RWPE2 (cell line): ENCODE results near the gene KIF1A.

Source experiments
- ATAC-seq: fragments of 200-7000 bp; cut with Tn5 transposase; 3 replicates; pipeline ENCODE4 v1.9.1; 2021; ENCODE audit warnings: low read depth
- DNase-seq: peaks from one replicate; pipeline ENCODE4 v3.0.0-alpha.2; 2020; ENCODE audit warnings: low spot score
- H3K27ac ChIP-seq: fragments of 450-650 bp; 2 replicates; pipeline ENCODE4 v1.5.1; 2017; ENCODE audit warnings: mild to moderate bottlenecking; ENCODE audit not compliant: poor library complexity, severe bottlenecking
- H3K27me3 ChIP-seq: fragments of 250-450 bp; sonication (Bioruptor Pico); 2 replicates; pipeline ENCODE4 v1.5.1; 2021; ENCODE audit warnings: mild to moderate bottlenecking, moderate library complexity; ENCODE audit not compliant: insufficient read depth, poor library complexity, severe bottlenecking
- H3K36me3 ChIP-seq: fragments of 250-450 bp; sonication (Bioruptor Pico); 2 replicates; pipeline ENCODE4 v1.5.1; 2020; ENCODE audit warnings: low read depth, mild to moderate bottlenecking, moderate library complexity
- H3K4me1 ChIP-seq: fragments of 250-450 bp; sonication (Bioruptor Pico); 2 replicates; pipeline ENCODE4 v1.5.1; 2021; ENCODE audit warnings: mild to moderate bottlenecking, moderate library complexity; ENCODE audit not compliant: insufficient read depth, poor library complexity, severe bottlenecking
- H3K4me3 ChIP-seq: fragments of 250-450 bp; sonication (Bioruptor Pico); 2 replicates; pipeline ENCODE4 v1.5.1; 2021; ENCODE audit warnings: mild to moderate bottlenecking, moderate library complexity; ENCODE audit not compliant: severe bottlenecking
- H3K9me3 ChIP-seq: fragments of 250-450 bp; sonication (Bioruptor Pico); 2 replicates; pipeline ENCODE4 v1.5.1; 2021; ENCODE audit warnings: mild to moderate bottlenecking, moderate library complexity; ENCODE audit not compliant: severe bottlenecking
- TF ChIP-seq, protein P1 (sequence below): fragments of 450-650 bp; IDR thresholded peaks from one replicate; pipeline ENCODE4 v1.5.1; 2017; ENCODE audit warnings: mild to moderate bottlenecking, moderate library complexity; ENCODE audit not compliant: poor library complexity, severe bottlenecking

Gene KIF1A

DNA sequence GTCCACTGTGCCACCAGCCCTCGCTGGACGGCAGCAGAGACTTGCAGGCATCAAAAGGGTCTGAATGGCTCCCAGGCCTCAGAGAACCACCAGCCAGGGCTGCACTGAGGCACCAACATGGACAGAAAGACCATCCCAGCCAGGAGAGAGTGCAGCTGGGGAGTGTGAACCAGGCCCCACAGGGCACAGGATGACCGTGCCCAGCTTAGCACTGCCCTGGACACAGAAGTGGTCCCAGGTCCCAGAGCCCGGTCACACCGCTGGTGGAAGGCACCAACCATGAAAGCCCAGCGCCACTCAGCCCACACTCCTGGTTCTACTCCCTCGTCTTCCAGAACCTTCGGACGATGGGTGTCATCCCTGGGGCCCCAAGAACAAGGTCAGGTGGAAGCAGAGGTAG, 107.9 kb downstream of the KIF1A start:
- Histone ChIP-seq H3K4me1 (no peaks in the 10 kb centered on the region), H3K27ac (no peak overlapping the region), H3K27me3 (peaks cover 23% of the 10 kb centered on the region), H3K4me3 (no peak overlapping the region), H3K36me3 (no peaks in the 10 kb centered on the region), H3K9me3 (no peaks in the 10 kb centered on the region)
- TF ChIP-seq, protein P1, sequence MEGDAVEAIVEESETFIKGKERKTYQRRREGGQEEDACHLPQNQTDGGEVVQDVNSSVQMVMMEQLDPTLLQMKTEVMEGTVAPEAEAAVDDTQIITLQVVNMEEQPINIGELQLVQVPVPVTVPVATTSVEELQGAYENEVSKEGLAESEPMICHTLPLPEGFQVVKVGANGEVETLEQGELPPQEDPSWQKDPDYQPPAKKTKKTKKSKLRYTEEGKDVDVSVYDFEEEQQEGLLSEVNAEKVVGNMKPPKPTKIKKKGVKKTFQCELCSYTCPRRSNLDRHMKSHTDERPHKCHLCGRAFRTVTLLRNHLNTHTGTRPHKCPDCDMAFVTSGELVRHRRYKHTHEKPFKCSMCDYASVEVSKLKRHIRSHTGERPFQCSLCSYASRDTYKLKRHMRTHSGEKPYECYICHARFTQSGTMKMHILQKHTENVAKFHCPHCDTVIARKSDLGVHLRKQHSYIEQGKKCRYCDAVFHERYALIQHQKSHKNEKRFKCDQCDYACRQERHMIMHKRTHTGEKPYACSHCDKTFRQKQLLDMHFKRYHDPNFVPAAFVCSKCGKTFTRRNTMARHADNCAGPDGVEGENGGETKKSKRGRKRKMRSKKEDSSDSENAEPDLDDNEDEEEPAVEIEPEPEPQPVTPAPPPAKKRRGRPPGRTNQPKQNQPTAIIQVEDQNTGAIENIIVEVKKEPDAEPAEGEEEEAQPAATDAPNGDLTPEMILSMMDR: no peak
- ATAC-seq (no peak), DNase-seq (no peak)

DNA sequence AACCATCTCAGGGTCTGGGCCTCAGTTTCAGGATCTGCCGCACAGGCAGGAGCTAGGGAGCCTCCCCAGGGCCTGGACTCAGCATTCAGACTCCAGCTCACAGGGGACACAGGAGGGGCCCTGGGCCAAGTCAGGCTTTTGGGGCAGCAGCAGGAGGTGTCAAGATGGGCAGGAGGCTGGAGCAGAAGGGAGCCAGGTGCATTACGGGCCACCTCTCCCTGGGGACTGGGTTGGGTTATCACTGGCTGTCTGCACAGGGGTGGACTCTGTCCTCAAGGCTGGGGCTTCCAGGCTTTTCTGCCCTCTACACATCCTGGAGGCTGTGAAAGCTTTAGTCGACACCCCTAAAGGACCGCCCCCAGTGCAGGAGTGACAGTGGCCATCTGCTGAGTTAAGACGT, 108.3 kb downstream of the KIF1A start:
- no peaks in the 10 kb centered on the region for H3K4me1 ChIP-seq
- peaks cover 27% of the 10 kb centered on the region for H3K27me3 ChIP-seq
- DNase-seq: no peak
- no peak for ATAC-seq
- no peaks in the 10 kb centered on the region for H3K36me3 ChIP-seq
- no peak overlapping the region for H3K4me3 ChIP-seq
- H3K27ac ChIP-seq: no peak overlapping the region
- no peaks in the 10 kb centered on the region for H3K9me3 ChIP-seq
- TF ChIP-seq, protein P1: no peak

DNA sequence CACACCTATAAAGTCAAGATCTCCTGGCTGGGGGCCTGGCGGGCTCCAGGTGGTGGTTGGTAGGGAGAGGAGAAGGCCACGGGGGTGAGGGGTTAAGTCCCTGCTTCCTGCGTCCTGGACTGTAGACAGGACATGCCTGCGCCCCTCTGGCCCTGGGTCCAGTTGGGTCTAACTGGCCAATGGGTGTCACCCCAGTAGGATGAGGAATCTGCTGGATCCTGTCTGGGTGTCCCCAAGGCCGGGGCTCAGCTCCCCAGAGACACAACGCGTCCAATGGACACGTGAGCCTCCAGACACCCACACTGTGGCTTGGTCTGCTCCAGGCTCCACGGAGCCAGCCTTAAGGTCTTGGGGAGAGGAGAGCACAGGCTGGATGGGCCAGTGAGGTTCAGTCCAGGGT, 108.7 kb downstream of the KIF1A start:
- no peak for DNase-seq
- TF ChIP-seq, protein P1: no peak
- H3K36me3 ChIP-seq: no peaks in the 10 kb centered on the region
- no peak overlapping the region for H3K27ac ChIP-seq
- peaks cover 31% of the 10 kb centered on the region for H3K27me3 ChIP-seq
- ATAC-seq: no peak
- no peaks in the 10 kb centered on the region for H3K9me3 ChIP-seq
- no peak overlapping the region for H3K4me3 ChIP-seq
- no peaks in the 10 kb centered on the region for H3K4me1 ChIP-seq

DNA sequence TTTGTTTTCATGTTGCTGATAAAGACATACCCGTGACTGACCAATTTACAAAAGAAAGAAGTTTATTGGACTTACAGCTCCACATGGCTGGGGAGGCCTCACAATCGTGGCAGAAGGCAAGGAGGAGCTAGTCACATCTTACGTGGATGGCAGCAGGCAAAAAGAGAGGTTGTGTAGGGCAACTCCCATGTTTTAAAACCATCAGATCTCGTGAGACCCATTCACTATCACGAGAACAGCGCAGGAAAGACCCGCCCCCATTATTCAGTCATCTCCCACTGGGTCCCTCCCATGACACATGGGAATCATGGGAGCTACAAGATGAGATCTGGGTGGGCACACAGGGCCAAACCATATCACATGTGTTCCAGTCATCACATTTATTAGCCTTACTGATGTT, 111.6 kb downstream of the KIF1A start:
- Histone ChIP-seq H3K9me3 (no peaks in the 10 kb centered on the region), H3K27me3 (peaks cover 44% of the 10 kb centered on the region), H3K4me1 (no peaks in the 10 kb centered on the region), H3K4me3 (no peak overlapping the region), H3K27ac (no peak overlapping the region), H3K36me3 (no peaks in the 10 kb centered on the region)
- TF ChIP-seq, protein P1: no peak
- no peak for DNase-seq
- ATAC-seq: no peak

DNA sequence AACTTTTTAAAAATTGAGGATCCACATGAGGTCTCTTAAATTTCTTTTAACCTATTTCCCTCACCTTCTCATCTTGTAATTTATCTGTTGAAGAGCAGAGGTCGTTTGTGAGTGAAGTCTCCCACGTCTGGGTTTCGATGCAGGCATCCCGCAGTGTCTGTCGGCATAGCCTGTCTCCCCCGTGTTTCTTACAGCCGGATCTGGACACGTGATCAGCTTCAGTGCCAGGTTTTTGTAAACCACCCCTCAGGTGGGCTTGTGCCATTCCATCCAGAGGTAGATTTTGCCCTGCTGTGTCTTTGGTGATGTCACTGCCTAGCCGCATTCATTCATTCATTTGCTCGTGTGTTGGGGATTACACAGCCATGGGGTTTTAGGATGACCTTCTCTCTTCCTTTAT, 112.2 kb downstream of the KIF1A start:
- peaks cover 49% of the 10 kb centered on the region for H3K27me3 ChIP-seq
- TF ChIP-seq, protein P1: no peak
- DNase-seq: no peak
- ATAC-seq: no peak
- H3K4me1 ChIP-seq: no peaks in the 10 kb centered on the region
- no peak overlapping the region for H3K27ac ChIP-seq
- no peak overlapping the region for H3K4me3 ChIP-seq
- H3K9me3 ChIP-seq: no peaks in the 10 kb centered on the region
- H3K36me3 ChIP-seq: no peaks in the 10 kb centered on the region
